Omental fat pad (tissue), 4 donors: Measurements from ENCODE around the gene CA5B. TPM values are rescaled to one million over a fixed set of nuclear protein-coding genes. Genes with fewer than 3 reads are reported as not detected.
"Not testable (repeated sequence)": the region's sequence is repeated elsewhere in the genome, so short reads cannot be mapped to it uniquely, and the experiment has no call there.

Experiments
- ATAC-seq: fragments of 150-250 bp; one replicate; pipeline ENCODE4 v1.9.1; 2016; ENCODE audit warnings: mild to moderate bottlenecking, moderate library complexity; ENCODE audit not compliant: low FRiP score
- DNase-seq: peaks from one replicate; pipeline ENCODE4 v3.0.0-alpha.2; 2019; ENCODE audit warnings: low spot score
- CTCF ChIP-seq, 3 donors: fragments of 450-650 bp; IDR thresholded peaks; one replicate each; pipeline ENCODE4 v1.5.1; 2016 to 2017; ENCODE audit warnings: antibody characterized with exemption in 3 of 3, mild to moderate bottlenecking in 3 of 3, moderate library complexity in 2 of 3
- total RNA-seq, 4 donors: library from RNA; depleted of rRNA; stranded (reverse); fragments of >200 nt; gene quantifications; one replicate each; pipeline ENCODE4 v1.1.0, GENCODE V29; 2016

Gene CA5B
- total RNA-seq, 4 donors from 2014 or later, result 10.2 to 29.3 (median 11.0) TPM

- no peak for TF ChIP-seq CTCF (IDR thresholded peaks at IDR 0.05)
- no peak for DNase-seq
- no peak for ATAC-seq
Measured at GRCh38 chrX:15816438-15816809, 78.4 kb downstream of the CA5B start.

- ATAC-seq (no peak), DNase-seq (no peak)
- no peak for TF ChIP-seq CTCF (IDR thresholded peaks at IDR 0.05)
Measured at GRCh38 chrX:15816886-15817285, 78.8 kb downstream of the CA5B start.

GRCh38 chrX:15820106-15821073 lies 82.3 kb downstream of the CA5B start:
- DNase-seq (no peak), ATAC-seq (no peak)
- no peak for TF ChIP-seq CTCF (IDR thresholded peaks at IDR 0.05)

- no peak for TF ChIP-seq CTCF (IDR thresholded peaks at IDR 0.05)
- ATAC-seq (no peak), DNase-seq (no peak)
Measured at GRCh38 chrX:15822922-15823321, 84.9 kb downstream of the CA5B start.

GRCh38 chrX:15825936-15826335 lies 87.9 kb downstream of the CA5B start:
- no peak for TF ChIP-seq CTCF (IDR thresholded peaks at IDR 0.05)
- ATAC-seq, result no peak

GRCh38 chrX:15829217-15829616 lies 91.1 kb downstream of the CA5B start:
- ATAC-seq, result no peak
- no peak for DNase-seq
- no peak for TF ChIP-seq CTCF (IDR thresholded peaks at IDR 0.05)

More at GRCh38 chrX:15825936-15826335, 87.9 kb downstream of the CA5B start:
- no peak for DNase-seq

GRCh38 chrX:15831347-15831746 lies 93.3 kb downstream of the CA5B start:
- not testable (repeated sequence) for ATAC-seq, DNase-seq
